PC-9 (cell line): ENCODE measurements around the gene TSKS. TPM values are rescaled to one million over a fixed set of nuclear protein-coding genes. Genes with fewer than 3 reads are reported as not detected.

Experiments used
- BruUV-seq: library from RNA; stranded (reverse); fragments of 400-500 nt; replicated peaks from 2 replicates; lab custom pipeline; 2021; lab: Mats Ljungman, UMichigan
- CTCF ChIA-PET: fragments of 300-600 bp; sonication (Branson Sonifier 250); formaldehyde crosslinking; loops from one replicate; lab custom pipeline; 2022; ENCODE audit warnings: antibody characterized with exemption; lab: Charles Lee
- POLR2A ChIA-PET: fragments of 300-600 bp; sonication (Branson Sonifier 250); formaldehyde crosslinking; loops from one replicate; lab custom pipeline; 2022; ENCODE audit warnings: antibody characterized with exemption; ENCODE audit not compliant: unreplicated experiment; lab: Charles Lee
- DNase-seq, 2 experiments: peaks; one replicate each; pipeline versions ENCODE4 v3.0.0 to v3.0.0-alpha.2; 2015 to 2022; ENCODE audit warnings: mixed read lengths in 1 of 2
- H2AFZ ChIP-seq: fragments of 200-600 bp; sonication (generic); 2 replicates; pipeline ENCODE4 v1.8.1; 2017; ENCODE audit warnings: antibody characterized with exemption
- H3F3A ChIP-seq: fragments of 200-600 bp; sonication (generic); 2 replicates; pipeline ENCODE4 v1.8.1; 2017; ENCODE audit warnings: antibody characterized with exemption, mild to moderate bottlenecking, low read depth; ENCODE audit not compliant: insufficient read depth
- H3K27ac ChIP-seq: fragments of 200-600 bp; sonication (generic); 2 replicates; pipeline ENCODE4 v1.6.1; 2016; ENCODE audit warnings: mixed run types
- H3K27me3 ChIP-seq: fragments of 200-600 bp; sonication (generic); 2 replicates; pipeline ENCODE4 v1.6.1; 2016; ENCODE audit warnings: low read depth, mixed run types; ENCODE audit not compliant: insufficient read depth
- H3K36me3 ChIP-seq: fragments of 200-600 bp; sonication (generic); 2 replicates; pipeline ENCODE4 v1.6.1; 2016; ENCODE audit warnings: low read depth, mixed run types
- H3K4me1 ChIP-seq: fragments of 200-600 bp; sonication (generic); replicated peaks from 2 replicates; pipeline ENCODE4 v1.6.1; 2016; ENCODE audit warnings: mixed run types; ENCODE audit not compliant: insufficient read depth
- H3K4me2 ChIP-seq: fragments of 200-600 bp; sonication (generic); 2 replicates; pipeline ENCODE4 v1.6.1; 2017; ENCODE audit warnings: mixed run types
- H3K4me3 ChIP-seq: fragments of 200-600 bp; sonication (generic); 2 replicates; pipeline ENCODE4 v1.6.1; 2016; ENCODE audit warnings: mixed run types
- H3K79me2 ChIP-seq: fragments of 200-600 bp; sonication (generic); 2 replicates; pipeline ENCODE4 v1.6.1; 2017; ENCODE audit warnings: low read depth, mixed run types
- H3K9me2 ChIP-seq: fragments of 200-600 bp; sonication (generic); 2 replicates; pipeline ENCODE4 v1.8.1; 2017; ENCODE audit warnings: mild to moderate bottlenecking; ENCODE audit not compliant: insufficient read depth
- H3K9me3 ChIP-seq: fragments of 200-600 bp; sonication (generic); 2 replicates; pipeline ENCODE4 v1.8.1; 2016; ENCODE audit warnings: low read depth; ENCODE audit not compliant: insufficient read depth
- H4K20me1 ChIP-seq: fragments of 200-600 bp; sonication (generic); 2 replicates; pipeline ENCODE4 v1.8.1; 2017; ENCODE audit not compliant: insufficient read depth
- CTCF ChIP-seq: fragments of 200-600 bp; sonication (generic); conservative IDR thresholded peaks from 2 replicates; pipeline ENCODE4 v1.6.1; 2017; ENCODE audit warnings: mixed run types, antibody characterized with exemption, mild to moderate bottlenecking, moderate library complexity
- EZH2 ChIP-seq: fragments of 200-600 bp; sonication (generic); IDR thresholded peaks from 2 replicates; pipeline ENCODE4 v1.8.0; 2017; ENCODE audit warnings: antibody characterized with exemption, low read depth
- intact Hi-C: fragments of 100-400 bp; cut with micrococcal nuclease; formaldehyde crosslinking; loops from one replicate; pipeline ENCODE4 v1.10.0; 2022; ENCODE audit not compliant: unreplicated experiment
- total RNA-seq: library from RNA; stranded (reverse); gene quantifications from 2 replicates; pipeline ENCODE4 v1.2.3, GENCODE V29; 2021

The TSKS gene
- total RNA-seq, 1 experiment from 2014 or later, result not detected

- Histone ChIP-seq H3K27me3 (no peaks in the 10 kb centered on the region), H3K4me3 (no peak overlapping the region), H3K9me2 (no peaks in the 10 kb centered on the region), H3K79me2 (no peaks in the 10 kb centered on the region), H4K20me1 (peaks cover 5% of the 10 kb centered on the region), H3F3A (peaks cover 12% of the 10 kb centered on the region; the same call in 1 of the 2 replicates), H3K9me3 (no peaks in the 10 kb centered on the region), H3K4me1 (peaks cover 18% of the 10 kb centered on the region), H3K27ac (no peak overlapping the region), H3K4me2 (no peak overlapping the region), H3K36me3 (peaks cover 5% of the 10 kb centered on the region; the same call in 1 of the 2 replicates), H2AFZ (no peak overlapping the region)
- ChIA-PET CTCF (no interaction called here), POLR2A (no interaction called here)
- no peak for DNase-seq
- intact Hi-C loops, result no loop called here
- TF ChIP-seq EZH2, result no peak
- no peak for TF ChIP-seq CTCF
- no TSS peak for BruUV-seq
Measured at GRCh38 chr19:49795615-49796014, 32.5 kb upstream of the TSKS start.

GRCh38 chr19:49793561-49793840 lies 30.4 kb upstream of the TSKS start:
- TF ChIP-seq CTCF (no peak; the same call in 1 of the 2 replicates), EZH2 (no peak)
- H3K9me2 ChIP-seq, result no peaks in the 10 kb centered on the region
- ChIA-PET POLR2A (interaction anchor here (0.5 to 1.0 kb wide), 7 partner anchors 26 to 665 kb away, joined by 3 to 16 read pairs (median 4); partner anchors contain the start of gene AP2A1), CTCF (interaction anchor here (0.5 to 0.7 kb wide), 3 partner anchors 28 to 872 kb away, joined by 7 to 8 read pairs (median 8); no protein-coding TSS in a partner anchor)
- H3K4me2 ChIP-seq, result peak overlapping the region; percentile 27; the same call in 1 of the 2 replicates
- H3F3A ChIP-seq, result peaks cover 12% of the 10 kb centered on the region; the same call in 1 of the 2 replicates
- peaks cover 18% of the 10 kb centered on the region for H3K4me1 ChIP-seq
- no peak overlapping the region for H3K4me3 ChIP-seq
- no peak overlapping the region for H2AFZ ChIP-seq
- H3K36me3 ChIP-seq, result peaks cover 5% of the 10 kb centered on the region; the same call in 1 of the 2 replicates
- intact Hi-C loops, result no loop called here
- H4K20me1 ChIP-seq, result peaks cover 5% of the 10 kb centered on the region
- H3K79me2 ChIP-seq, result no peaks in the 10 kb centered on the region
- no peaks in the 10 kb centered on the region for H3K9me3 ChIP-seq
- H3K27me3 ChIP-seq, result no peaks in the 10 kb centered on the region
- no TSS peak for BruUV-seq
- H3K27ac ChIP-seq, result peak overlapping the region; percentile 40; the same call in 1 of the 2 replicates
- DNase-seq, result peak; percentile 82 to 94

- H3K27ac ChIP-seq, result peak overlapping the region; percentile 40
- no peaks in the 10 kb centered on the region for H3K9me2 ChIP-seq
- intact Hi-C loops, result no loop called here
- no peak overlapping the region for H2AFZ ChIP-seq
- no peaks in the 10 kb centered on the region for H3K27me3 ChIP-seq
- peaks cover 5% of the 10 kb centered on the region for H4K20me1 ChIP-seq
- no peak for DNase-seq
- TF ChIP-seq CTCF (no peak), EZH2 (no peak)
- H3K79me2 ChIP-seq, result no peaks in the 10 kb centered on the region
- CTCF ChIA-PET, result interaction anchor here (0.6 kb wide), 1 partner anchor 872 kb away, joined by 8 read pairs; no protein-coding TSS in a partner anchor
- H3F3A ChIP-seq, result peaks cover 12% of the 10 kb centered on the region; the same call in 1 of the 2 replicates
- no peaks in the 10 kb centered on the region for H3K9me3 ChIP-seq
- H3K4me1 ChIP-seq, result peaks cover 18% of the 10 kb centered on the region
- peaks cover 5% of the 10 kb centered on the region; the same call in 1 of the 2 replicates for H3K36me3 ChIP-seq
- H3K4me2 ChIP-seq, result peak overlapping the region; percentile 27
- POLR2A ChIA-PET, result interaction anchor here (0.6 to 1.0 kb wide), 6 partner anchors 26 to 466 kb away, joined by 3 to 16 read pairs (median 4); partner anchors contain the start of gene AP2A1
- BruUV-seq, result no TSS peak
- no peak overlapping the region for H3K4me3 ChIP-seq
Measured at GRCh38 chr19:49792829-49793560, 29.9 kb upstream of the TSKS start.
